Measurements from ENCODE around the gene RRM1. TPM values are rescaled to one million over a fixed set of nuclear protein-coding genes. Genes with fewer than 3 reads are reported as not detected.
"Not testable (repeated sequence)": the region's sequence is repeated elsewhere in the genome, so short reads cannot be mapped to it uniquely, and the experiment has no call there.

Gene RRM1
- total RNA-seq, 1 experiment from 2014 or later: 88.8 TPM

GRCh38 chr11:4049006-4049405 is 45.6 kb upstream of the RRM1 start (continued):
- TF ChIP-seq, protein P1, sequence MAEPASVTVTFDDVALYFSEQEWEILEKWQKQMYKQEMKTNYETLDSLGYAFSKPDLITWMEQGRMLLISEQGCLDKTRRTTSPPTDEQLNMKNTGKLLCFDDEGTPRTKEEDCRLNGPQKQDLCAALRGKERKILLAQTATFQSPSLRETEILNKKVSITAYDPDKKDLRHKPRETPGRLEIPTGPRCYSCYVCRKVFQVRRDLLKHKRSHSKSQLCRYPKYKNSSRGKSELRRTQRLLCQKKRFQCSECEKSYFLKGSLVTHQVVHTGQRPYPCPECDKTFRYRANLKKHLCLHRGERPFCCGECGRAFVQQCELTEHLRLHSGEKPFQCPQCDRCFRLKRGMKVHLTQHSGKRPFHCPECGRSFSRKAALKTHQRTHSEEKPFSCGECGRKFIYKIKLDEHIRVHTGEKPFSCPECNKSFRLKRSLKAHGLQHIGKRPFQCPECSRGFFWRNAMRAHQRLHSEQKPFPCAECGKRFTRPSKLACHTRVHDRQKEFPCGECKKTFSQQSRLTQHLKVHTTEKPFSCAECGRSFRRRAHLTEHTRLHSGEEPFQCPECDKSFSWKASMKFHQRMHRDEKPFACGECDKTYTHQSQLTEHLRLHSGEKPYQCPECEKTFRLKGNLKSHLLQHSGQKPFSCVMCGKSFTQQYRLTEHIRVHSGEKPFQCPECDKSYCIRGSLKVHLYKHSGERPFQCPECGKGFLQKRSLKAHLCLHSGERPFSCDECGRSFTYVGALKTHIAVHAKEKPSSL (CRISPR knock-in tag; conservative IDR thresholded peaks at IDR 0.05): no peak
- TF ChIP-seq, protein P2, sequence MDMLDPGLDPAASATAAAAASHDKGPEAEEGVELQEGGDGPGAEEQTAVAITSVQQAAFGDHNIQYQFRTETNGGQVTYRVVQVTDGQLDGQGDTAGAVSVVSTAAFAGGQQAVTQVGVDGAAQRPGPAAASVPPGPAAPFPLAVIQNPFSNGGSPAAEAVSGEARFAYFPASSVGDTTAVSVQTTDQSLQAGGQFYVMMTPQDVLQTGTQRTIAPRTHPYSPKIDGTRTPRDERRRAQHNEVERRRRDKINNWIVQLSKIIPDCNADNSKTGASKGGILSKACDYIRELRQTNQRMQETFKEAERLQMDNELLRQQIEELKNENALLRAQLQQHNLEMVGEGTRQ (CRISPR knock-in tag; IDR thresholded peaks at IDR 0.05): no peak
- no peak for TF ChIP-seq SMAD4 (CRISPR knock-in tag; IDR thresholded peaks at IDR 0.05)
- TF ChIP-seq TP53 (CRISPR knock-in tag; IDR thresholded peaks at IDR 0.05): no peak

DNA sequence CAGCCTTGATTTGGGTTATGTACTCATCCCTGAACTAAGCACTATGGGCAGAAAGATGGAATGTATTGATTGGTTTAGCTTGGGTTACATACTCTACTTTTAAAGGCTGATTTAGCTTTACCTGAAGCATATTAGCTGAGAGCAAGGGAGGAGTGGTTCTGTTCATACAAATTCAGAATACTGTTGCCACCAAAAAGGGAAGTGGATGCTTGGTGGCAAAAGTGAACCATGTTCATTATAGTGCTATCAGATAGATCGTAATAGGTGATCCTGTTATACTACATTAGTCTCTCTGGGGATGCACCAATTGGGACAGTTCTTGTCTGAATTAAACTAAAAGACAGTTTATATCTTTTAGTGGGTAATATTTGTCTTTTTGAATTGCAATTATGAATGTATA is 44.5 kb upstream of the RRM1 start:
- DNase-seq (ENCODE audit: low spot score): no peak
- Mint-ChIP-seq H3K27me3 (ENCODE audit: low read depth) (no peaks in the 10 kb centered on the region), H3K27ac (no peak overlapping the region), H3K4me1 (no peaks in the 10 kb centered on the region), H3K9me3 (peaks cover 12% of the 10 kb centered on the region), H3K4me3 (no peak overlapping the region), H3K36me3 (0 out of 2 replicates have a peak, but pooled peaks cover 3% of the 10 kb centered on the region)
- POLR2A ChIA-PET: no interaction called here
- CTCF ChIA-PET: no interaction called here
- ATAC-seq: no peak
- TF ChIP-seq, protein P3, sequence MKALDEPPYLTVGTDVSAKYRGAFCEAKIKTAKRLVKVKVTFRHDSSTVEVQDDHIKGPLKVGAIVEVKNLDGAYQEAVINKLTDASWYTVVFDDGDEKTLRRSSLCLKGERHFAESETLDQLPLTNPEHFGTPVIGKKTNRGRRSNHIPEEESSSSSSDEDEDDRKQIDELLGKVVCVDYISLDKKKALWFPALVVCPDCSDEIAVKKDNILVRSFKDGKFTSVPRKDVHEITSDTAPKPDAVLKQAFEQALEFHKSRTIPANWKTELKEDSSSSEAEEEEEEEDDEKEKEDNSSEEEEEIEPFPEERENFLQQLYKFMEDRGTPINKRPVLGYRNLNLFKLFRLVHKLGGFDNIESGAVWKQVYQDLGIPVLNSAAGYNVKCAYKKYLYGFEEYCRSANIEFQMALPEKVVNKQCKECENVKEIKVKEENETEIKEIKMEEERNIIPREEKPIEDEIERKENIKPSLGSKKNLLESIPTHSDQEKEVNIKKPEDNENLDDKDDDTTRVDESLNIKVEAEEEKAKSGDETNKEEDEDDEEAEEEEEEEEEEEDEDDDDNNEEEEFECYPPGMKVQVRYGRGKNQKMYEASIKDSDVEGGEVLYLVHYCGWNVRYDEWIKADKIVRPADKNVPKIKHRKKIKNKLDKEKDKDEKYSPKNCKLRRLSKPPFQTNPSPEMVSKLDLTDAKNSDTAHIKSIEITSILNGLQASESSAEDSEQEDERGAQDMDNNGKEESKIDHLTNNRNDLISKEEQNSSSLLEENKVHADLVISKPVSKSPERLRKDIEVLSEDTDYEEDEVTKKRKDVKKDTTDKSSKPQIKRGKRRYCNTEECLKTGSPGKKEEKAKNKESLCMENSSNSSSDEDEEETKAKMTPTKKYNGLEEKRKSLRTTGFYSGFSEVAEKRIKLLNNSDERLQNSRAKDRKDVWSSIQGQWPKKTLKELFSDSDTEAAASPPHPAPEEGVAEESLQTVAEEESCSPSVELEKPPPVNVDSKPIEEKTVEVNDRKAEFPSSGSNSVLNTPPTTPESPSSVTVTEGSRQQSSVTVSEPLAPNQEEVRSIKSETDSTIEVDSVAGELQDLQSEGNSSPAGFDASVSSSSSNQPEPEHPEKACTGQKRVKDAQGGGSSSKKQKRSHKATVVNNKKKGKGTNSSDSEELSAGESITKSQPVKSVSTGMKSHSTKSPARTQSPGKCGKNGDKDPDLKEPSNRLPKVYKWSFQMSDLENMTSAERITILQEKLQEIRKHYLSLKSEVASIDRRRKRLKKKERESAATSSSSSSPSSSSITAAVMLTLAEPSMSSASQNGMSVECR (CRISPR knock-in tag; IDR thresholded peaks at IDR 0.05; ENCODE audit: borderline replicate concordance): no peak
- no peak for TF ChIP-seq JUN (CRISPR knock-in tag; IDR thresholded peaks at IDR 0.05)
- no peak for TF ChIP-seq SOX15 (CRISPR knock-in tag; IDR thresholded peaks at IDR 0.05)
- no peak for TF ChIP-seq FOXP4 (CRISPR knock-in tag; IDR thresholded peaks at IDR 0.05)
- no peak for TF ChIP-seq NR3C1 (CRISPR knock-in tag; conservative IDR thresholded peaks at IDR 0.05; ENCODE audit: low read depth)
- no peak for TF ChIP-seq CREB1 (CRISPR knock-in tag; IDR thresholded peaks at IDR 0.05)
- no peak for TF ChIP-seq ATF1 (CRISPR knock-in tag; IDR thresholded peaks at IDR 0.05)

DNA sequence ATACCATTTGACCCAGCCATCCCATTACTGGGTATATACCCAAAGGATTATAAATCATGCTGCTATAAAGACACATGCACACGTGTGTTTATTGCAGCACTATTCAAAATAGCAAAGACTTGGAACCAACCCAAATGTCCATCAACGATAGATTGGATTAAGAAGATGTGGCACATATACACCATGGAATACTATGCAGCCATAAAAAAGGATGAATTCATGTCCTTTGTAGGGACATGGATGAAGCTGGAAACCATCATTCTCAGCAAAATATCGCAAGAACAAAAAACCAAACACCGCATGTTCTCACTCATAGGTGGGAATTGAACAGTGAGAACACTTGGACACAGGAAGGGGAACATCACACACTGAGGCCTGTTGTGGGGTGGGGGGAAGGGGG is 41.4 kb upstream of the RRM1 start:
- DNase-seq (ENCODE audit: low spot score); H3K27me3 Mint-ChIP-seq (ENCODE audit: low read depth); H3K4me3 Mint-ChIP-seq; POLR2A ChIA-PET; H3K4me1 Mint-ChIP-seq; H3K27ac Mint-ChIP-seq; H3K36me3 Mint-ChIP-seq; ATAC-seq; CTCF ChIA-PET: not testable (repeated sequence)
- H3K9me3 Mint-ChIP-seq: peaks cover 12% of the 10 kb centered on the region

- ChIA-PET POLR2A (no interaction called here), CTCF (interaction anchor here (0.7 to 2.4 kb wide), 2 partner anchors 18 to 205 kb away, joined by 4 to 7 read pairs; no protein-coding TSS in a partner anchor)
- H3K27ac Mint-ChIP-seq: no peak overlapping the region
- no peaks in the 10 kb centered on the region for H3K27me3 Mint-ChIP-seq (ENCODE audit: low read depth)
- no peak for ATAC-seq
- H3K9me3 Mint-ChIP-seq: peaks cover 12% of the 10 kb centered on the region
- 0 out of 2 replicates have a peak, but pooled peaks cover 3% of the 10 kb centered on the region for H3K36me3 Mint-ChIP-seq
- no peak overlapping the region for H3K4me3 Mint-ChIP-seq
- no peaks in the 10 kb centered on the region for H3K4me1 Mint-ChIP-seq
- DNase-seq (ENCODE audit: low spot score): no peak
- TF ChIP-seq CREM (CRISPR knock-in tag; IDR thresholded peaks at IDR 0.05): no peak
- TF ChIP-seq, protein P2 (CRISPR knock-in tag; IDR thresholded peaks at IDR 0.05): no peak
Measured at GRCh38 chr11:4054643-4055042, 40.0 kb upstream of the RRM1 start.

Data from WTC11 (cell line).